ENCODE results near the gene BTC. TPM values are rescaled to one million over a fixed set of nuclear protein-coding genes. Genes with fewer than 3 reads are reported as not detected.

BTC gene
- total RNA-seq: not detected
- total RNA-seq (2013): not detected

- no peak within 1 kb of the TSS for H3K27ac ChIP-seq (ENCODE audit: low read length)
- H3K9me3 Mint-ChIP-seq: peaks cover 2% of the 10 kb centered on the region in 2 donors
- H3K9me3 ChIP-seq (ENCODE audit: control insufficient read depth, insufficient read depth, low read length): no peaks in the 10 kb centered on the region
- no peaks in the 10 kb centered on the region for H3K36me3 ChIP-seq (ENCODE audit: control insufficient read depth, insufficient read depth, low read length)
- H3K36me3 Mint-ChIP-seq: no peaks in the 10 kb centered on the region
- H3K4me3 Mint-ChIP-seq: no peak within 1 kb of the TSS
- peaks cover 26 to 35% of the 10 kb centered on the region in 2 donors for H3K27me3 Mint-ChIP-seq (ENCODE audit: low read depth in 2 of 2)
- no peak within 1 kb of the TSS for H3K27ac Mint-ChIP-seq
- TF ChIP-seq CTCF (IDR thresholded peaks at IDR 0.05): no peak
- no peaks in the 10 kb centered on the region for H3K4me1 Mint-ChIP-seq
- no peak within 1 kb of the TSS for H3K4me3 ChIP-seq (ENCODE audit: low read length)
- ATAC-seq (no peak), DNase-seq (no peak)
- peaks cover 14% of the 10 kb centered on the region for H3K27me3 ChIP-seq (ENCODE audit: control insufficient read depth, insufficient read depth, low read length)
- intact Hi-C loops (cut with micrococcal nuclease): no loop called here
- WGBS (ENCODE audit: insufficient coverage): 2% methylated on average over 22 of the region's 24 CpGs
- H3K4me1 ChIP-seq (ENCODE audit: control insufficient read depth, insufficient read depth, low read length): peaks cover 11% of the 10 kb centered on the region
These were observed at the start of gene BTC for GRCh38 chr4:74794382-74795010. Gene BTC, minus strand, starts transcription at chr4:74794523. Its CDS starts 198 bp downstream, at chr4:74794325.

GRCh38 chr4:74840936-74841509 lies 46.7 kb upstream of the BTC start:
- no peak overlapping the region for H3K4me3 Mint-ChIP-seq

GRCh38 chr4:74838746-74839370 lies 44.5 kb upstream of the BTC start:
- Histone ChIP-seq H3K4me3 (ENCODE audit: low read length) (no peak overlapping the region), H3K27me3 (ENCODE audit: control insufficient read depth, insufficient read depth, low read length) (no peaks in the 10 kb centered on the region), H3K27ac (ENCODE audit: low read length) (no peak overlapping the region), H3K36me3 (ENCODE audit: control insufficient read depth, insufficient read depth, low read length) (no peaks in the 10 kb centered on the region), H3K4me1 (ENCODE audit: control insufficient read depth, insufficient read depth, low read length) (no peaks in the 10 kb centered on the region), H3K9me3 (ENCODE audit: control insufficient read depth, insufficient read depth, low read length) (no peaks in the 10 kb centered on the region)
- no peaks in the 10 kb centered on the region for H3K36me3 Mint-ChIP-seq
- TF ChIP-seq CTCF (IDR thresholded peaks at IDR 0.05): no peak
- no peak overlapping the region for H3K27ac Mint-ChIP-seq
- whole genome bisulfite sequencing (ENCODE audit: insufficient coverage): 81% methylated on average over 4 of the region's 4 CpGs
- DNase-seq (no peak), ATAC-seq (no peak)
- no peaks in the 10 kb centered on the region for H3K9me3 Mint-ChIP-seq
- no peaks in the 10 kb centered on the region for H3K27me3 Mint-ChIP-seq (ENCODE audit: low read depth in 2 of 2)
- intact Hi-C loops (cut with micrococcal nuclease): no loop called here
- no peaks in the 10 kb centered on the region for H3K4me1 Mint-ChIP-seq
- H3K4me3 Mint-ChIP-seq: no peak overlapping the region

More at GRCh38 chr4:74840936-74841509, 46.7 kb upstream of the BTC start:
- Histone ChIP-seq H3K9me3 (ENCODE audit: control insufficient read depth, insufficient read depth, low read length) (no peaks in the 10 kb centered on the region), H3K36me3 (ENCODE audit: control insufficient read depth, insufficient read depth, low read length) (no peaks in the 10 kb centered on the region), H3K27me3 (ENCODE audit: control insufficient read depth, insufficient read depth, low read length) (no peaks in the 10 kb centered on the region), H3K27ac (ENCODE audit: low read length) (no peak overlapping the region), H3K4me3 (ENCODE audit: low read length) (no peak overlapping the region), H3K4me1 (ENCODE audit: control insufficient read depth, insufficient read depth, low read length) (no peaks in the 10 kb centered on the region)
- no peaks in the 10 kb centered on the region for H3K27me3 Mint-ChIP-seq (ENCODE audit: low read depth in 2 of 2)
- WGBS (ENCODE audit: insufficient coverage): 88% methylated on average over 7 of the region's 7 CpGs
- ATAC-seq: no peak
- TF ChIP-seq CTCF (IDR thresholded peaks at IDR 0.05): no peak
- no peak overlapping the region for H3K27ac Mint-ChIP-seq
- H3K4me1 Mint-ChIP-seq: no peaks in the 10 kb centered on the region
- no peaks in the 10 kb centered on the region for H3K36me3 Mint-ChIP-seq
- intact Hi-C loops (cut with micrococcal nuclease): no loop called here
- DNase-seq: no peak
- H3K9me3 Mint-ChIP-seq: peaks cover 0 to 3% of the 10 kb centered on the region in 2 donors
